Caco-2 (cell line): ENCODE data around the gene KRT86. TPM values are rescaled to one million over a fixed set of nuclear protein-coding genes. Genes with fewer than 3 reads are reported as not detected.

Experiments used
- BruUV-seq: library from RNA; stranded (reverse); fragments of 400-500 nt; replicated peaks from 2 replicates; lab custom pipeline; 2021; lab: Mats Ljungman, UMichigan
- CTCF ChIA-PET: fragments of 300-600 bp; sonication (Branson Sonifier 250); formaldehyde crosslinking; loops from one replicate; lab custom pipeline; 2022; ENCODE audit warnings: antibody characterized with exemption; lab: Charles Lee
- POLR2A ChIA-PET: fragments of 300-600 bp; sonication (Branson Sonifier 250); formaldehyde crosslinking; loops from one replicate; lab custom pipeline; 2022; ENCODE audit warnings: antibody characterized with exemption; lab: Charles Lee
- DNase-seq, 2 experiments: peaks; one replicate each; pipeline versions ENCODE4 v3.0.0 to v3.0.0-alpha.2; 2020 to 2022
- H3K27me3 ChIP-seq: replicated peaks from 2 replicates; pipeline ENCODE4 v1.6.0; 2011; ENCODE audit warnings: low read length; ENCODE audit not compliant: control insufficient read depth, insufficient read depth
- H3K36me3 ChIP-seq: 2 replicates; pipeline ENCODE4 v1.5.1; 2011; ENCODE audit warnings: low read length; ENCODE audit not compliant: control insufficient read depth, insufficient read depth
- H3K4me1 ChIP-seq: fragments of 250-450 bp; sonication (Bioruptor Pico); 2 replicates; pipeline ENCODE4 v1.5.1; 2020; ENCODE audit warnings: mild to moderate bottlenecking
- H3K4me3 ChIP-seq: 2 replicates; pipeline ENCODE4 v1.5.1; 2011; ENCODE audit warnings: low read depth, mild to moderate bottlenecking, control low read depth, low read length
- H3K9me3 ChIP-seq: fragments of 250-450 bp; sonication (Bioruptor Pico); 2 replicates; pipeline ENCODE4 v1.5.1; 2020; ENCODE audit warnings: mild to moderate bottlenecking, moderate library complexity
- H3K27ac Mint-ChIP-seq: one replicate; pipeline ENCODE4 v1.8.0; 2022; ENCODE audit warnings: mixed read lengths; ENCODE audit not compliant: unreplicated experiment
- H3K27me3 Mint-ChIP-seq: one replicate; pipeline ENCODE4 v1.8.0; 2022; ENCODE audit warnings: mixed read lengths; ENCODE audit not compliant: insufficient read depth, unreplicated experiment
- H3K36me3 Mint-ChIP-seq: one replicate; pipeline ENCODE4 v1.8.0; 2022; ENCODE audit warnings: mild to moderate bottlenecking, mixed read lengths; ENCODE audit not compliant: insufficient read depth, unreplicated experiment
- H3K4me1 Mint-ChIP-seq: one replicate; pipeline ENCODE4 v1.8.0; 2022; ENCODE audit warnings: low read depth, mixed read lengths; ENCODE audit not compliant: unreplicated experiment
- H3K4me3 Mint-ChIP-seq: one replicate; pipeline ENCODE4 v1.8.0; 2022; ENCODE audit warnings: mild to moderate bottlenecking, moderate library complexity, mixed read lengths; ENCODE audit not compliant: unreplicated experiment
- H3K9me3 Mint-ChIP-seq: one replicate; pipeline ENCODE4 v1.8.0; 2022; ENCODE audit warnings: mixed read lengths; ENCODE audit not compliant: unreplicated experiment
- intact Hi-C: fragments of 100-400 bp; cut with micrococcal nuclease; formaldehyde crosslinking; loops from one replicate; pipeline ENCODE4 v1.10.0; 2022; ENCODE audit not compliant: unreplicated experiment
- total RNA-seq: library from RNA; stranded (reverse); gene quantifications from 2 replicates; pipeline ENCODE4 v1.2.3, GENCODE V29; 2022
- TF ChIP-seq, protein P1 (sequence below), 2 experiments: fragments of 200-600 bp in 1 of 2; IDR thresholded peaks; 1 replicate in 1 of 2; 2 replicates in 1 of 2; pipeline versions ENCODE4 v1.5.1 to v1.8.0; 2011 to 2022; ENCODE audit warnings: antibody characterized with exemption in 1 of 2, control low read depth in 1 of 2, inconsistent platforms in 1 of 2, low read depth in 1 of 2, low read length in 1 of 2, mild to moderate bottlenecking in 1 of 2, moderate library complexity in 1 of 2; ENCODE audit not compliant: insufficient read depth in 1 of 2, severe bottlenecking in 1 of 2, unreplicated experiment in 1 of 2

Gene KRT86
- total RNA-seq, 1 experiment from 2014 or later = not detected

DNA sequence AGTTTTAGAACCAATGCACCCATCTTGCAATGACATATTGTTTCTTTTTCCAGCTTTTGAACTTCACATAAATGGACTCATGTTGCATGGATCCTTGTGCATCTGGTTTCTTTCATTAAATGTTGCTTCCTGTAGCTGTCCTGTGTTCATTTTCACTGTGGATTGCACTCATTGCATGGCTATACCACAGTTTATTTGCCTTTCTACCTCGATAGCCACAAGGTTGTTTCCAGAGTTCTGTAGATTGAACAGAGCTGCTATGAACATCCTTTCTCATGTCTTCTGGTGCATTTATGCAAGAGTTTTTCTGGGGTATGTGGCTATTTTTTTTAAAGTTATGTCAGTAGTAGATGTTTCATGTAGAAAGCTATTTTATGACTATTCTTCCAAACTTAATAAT, 20.4 kb downstream of the KRT86 start:
- Mint-ChIP-seq H3K36me3 (no peaks in the 10 kb centered on the region), H3K27ac (no peak overlapping the region), H3K9me3 (no peaks in the 10 kb centered on the region), H3K27me3 (peaks cover 15% of the 10 kb centered on the region), H3K4me3 (no peak overlapping the region), H3K4me1 (no peaks in the 10 kb centered on the region)
- ChIA-PET POLR2A (no interaction called here), CTCF (no interaction called here)
- intact Hi-C loops = no loop called here
- TF ChIP-seq, protein P1, sequence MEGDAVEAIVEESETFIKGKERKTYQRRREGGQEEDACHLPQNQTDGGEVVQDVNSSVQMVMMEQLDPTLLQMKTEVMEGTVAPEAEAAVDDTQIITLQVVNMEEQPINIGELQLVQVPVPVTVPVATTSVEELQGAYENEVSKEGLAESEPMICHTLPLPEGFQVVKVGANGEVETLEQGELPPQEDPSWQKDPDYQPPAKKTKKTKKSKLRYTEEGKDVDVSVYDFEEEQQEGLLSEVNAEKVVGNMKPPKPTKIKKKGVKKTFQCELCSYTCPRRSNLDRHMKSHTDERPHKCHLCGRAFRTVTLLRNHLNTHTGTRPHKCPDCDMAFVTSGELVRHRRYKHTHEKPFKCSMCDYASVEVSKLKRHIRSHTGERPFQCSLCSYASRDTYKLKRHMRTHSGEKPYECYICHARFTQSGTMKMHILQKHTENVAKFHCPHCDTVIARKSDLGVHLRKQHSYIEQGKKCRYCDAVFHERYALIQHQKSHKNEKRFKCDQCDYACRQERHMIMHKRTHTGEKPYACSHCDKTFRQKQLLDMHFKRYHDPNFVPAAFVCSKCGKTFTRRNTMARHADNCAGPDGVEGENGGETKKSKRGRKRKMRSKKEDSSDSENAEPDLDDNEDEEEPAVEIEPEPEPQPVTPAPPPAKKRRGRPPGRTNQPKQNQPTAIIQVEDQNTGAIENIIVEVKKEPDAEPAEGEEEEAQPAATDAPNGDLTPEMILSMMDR (IDR thresholded peaks at IDR 0.05; ENCODE audit: insufficient read depth in 1 of 2, low read depth in 1 of 2, low read length in 1 of 2, severe bottlenecking in 1 of 2, unreplicated experiment in 1 of 2) = no peak
- BruUV-seq = no TSS peak
- Histone ChIP-seq H3K36me3 (no peaks in the 10 kb centered on the region), H3K4me1 (no peaks in the 10 kb centered on the region), H3K27me3 (no peaks in the 10 kb centered on the region), H3K4me3 (no peak overlapping the region), H3K9me3 (no peaks in the 10 kb centered on the region)
- no peak for DNase-seq

DNA sequence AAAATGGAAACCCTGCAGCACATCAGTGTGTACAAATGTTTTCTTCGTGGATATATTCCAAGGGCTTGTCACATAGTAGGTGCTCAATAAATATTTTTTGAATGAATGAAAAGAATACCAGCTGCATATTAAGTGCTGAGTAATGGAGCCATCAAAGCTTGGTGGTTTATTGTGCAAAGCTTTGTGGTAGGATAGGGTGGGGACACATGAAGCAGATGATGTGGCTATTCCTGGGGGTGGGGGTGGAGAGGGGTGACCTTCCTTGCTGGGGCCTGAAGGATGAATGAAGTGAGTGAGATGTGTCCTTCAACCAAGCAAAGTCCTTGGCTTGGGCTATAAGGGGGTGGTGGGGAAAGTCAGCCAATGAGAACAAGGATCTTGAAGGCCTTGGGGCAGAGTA, 21.2 kb downstream of the KRT86 start:
- POLR2A ChIA-PET = no interaction called here
- H3K4me3 ChIP-seq = no peak overlapping the region
- H3K9me3 ChIP-seq = no peaks in the 10 kb centered on the region
- CTCF ChIA-PET = no interaction called here
- Mint-ChIP-seq H3K4me3 (no peak overlapping the region), H3K4me1 (no peaks in the 10 kb centered on the region), H3K27me3 (peaks cover 15% of the 10 kb centered on the region), H3K27ac (no peak overlapping the region), H3K36me3 (no peaks in the 10 kb centered on the region), H3K9me3 (no peaks in the 10 kb centered on the region)
- H3K36me3 ChIP-seq = no peaks in the 10 kb centered on the region
- no peak for DNase-seq
- TF ChIP-seq, protein P1 (IDR thresholded peaks at IDR 0.05; ENCODE audit: insufficient read depth in 1 of 2, low read depth in 1 of 2, low read length in 1 of 2, severe bottlenecking in 1 of 2, unreplicated experiment in 1 of 2) = no peak
- intact Hi-C loops = loop anchor here (1.0 kb wide), 1 partner anchor 26 kb away; the partner anchor contains the start of gene KRT83
- no peaks in the 10 kb centered on the region for H3K4me1 ChIP-seq
- no TSS peak for BruUV-seq
- no peaks in the 10 kb centered on the region for H3K27me3 ChIP-seq

- H3K4me1 ChIP-seq = no peaks in the 10 kb centered on the region
- H3K4me3 Mint-ChIP-seq = no peak overlapping the region
- no peak overlapping the region for H3K4me3 ChIP-seq
- TF ChIP-seq, protein P1 (IDR thresholded peaks at IDR 0.05; ENCODE audit: insufficient read depth in 1 of 2, low read depth in 1 of 2, low read length in 1 of 2, severe bottlenecking in 1 of 2, unreplicated experiment in 1 of 2) = no peak
- H3K4me1 Mint-ChIP-seq = no peaks in the 10 kb centered on the region
- peaks cover 15% of the 10 kb centered on the region for H3K27me3 Mint-ChIP-seq
- POLR2A ChIA-PET = no interaction called here
- H3K9me3 Mint-ChIP-seq = no peaks in the 10 kb centered on the region
- intact Hi-C loops = loop anchor here (1.0 kb wide), 1 partner anchor 25 kb away; the partner anchor contains the start of gene KRT83
- DNase-seq = no peak
- no peak overlapping the region for H3K27ac Mint-ChIP-seq
- no peaks in the 10 kb centered on the region for H3K36me3 Mint-ChIP-seq
- no peaks in the 10 kb centered on the region for H3K27me3 ChIP-seq
- CTCF ChIA-PET = no interaction called here
- no TSS peak for BruUV-seq
- no peaks in the 10 kb centered on the region for H3K36me3 ChIP-seq
- no peaks in the 10 kb centered on the region for H3K9me3 ChIP-seq
These were observed 22.2 kb downstream of the KRT86 start for GRCh38 chr12:52296572-52297215.
